ENCODE results near the gene YTHDF1.
"Not testable (repeated sequence)": the region's sequence is repeated elsewhere in the genome, so short reads cannot be mapped to it uniquely, and the experiment has no call there.

YTHDF1 gene

DNA sequence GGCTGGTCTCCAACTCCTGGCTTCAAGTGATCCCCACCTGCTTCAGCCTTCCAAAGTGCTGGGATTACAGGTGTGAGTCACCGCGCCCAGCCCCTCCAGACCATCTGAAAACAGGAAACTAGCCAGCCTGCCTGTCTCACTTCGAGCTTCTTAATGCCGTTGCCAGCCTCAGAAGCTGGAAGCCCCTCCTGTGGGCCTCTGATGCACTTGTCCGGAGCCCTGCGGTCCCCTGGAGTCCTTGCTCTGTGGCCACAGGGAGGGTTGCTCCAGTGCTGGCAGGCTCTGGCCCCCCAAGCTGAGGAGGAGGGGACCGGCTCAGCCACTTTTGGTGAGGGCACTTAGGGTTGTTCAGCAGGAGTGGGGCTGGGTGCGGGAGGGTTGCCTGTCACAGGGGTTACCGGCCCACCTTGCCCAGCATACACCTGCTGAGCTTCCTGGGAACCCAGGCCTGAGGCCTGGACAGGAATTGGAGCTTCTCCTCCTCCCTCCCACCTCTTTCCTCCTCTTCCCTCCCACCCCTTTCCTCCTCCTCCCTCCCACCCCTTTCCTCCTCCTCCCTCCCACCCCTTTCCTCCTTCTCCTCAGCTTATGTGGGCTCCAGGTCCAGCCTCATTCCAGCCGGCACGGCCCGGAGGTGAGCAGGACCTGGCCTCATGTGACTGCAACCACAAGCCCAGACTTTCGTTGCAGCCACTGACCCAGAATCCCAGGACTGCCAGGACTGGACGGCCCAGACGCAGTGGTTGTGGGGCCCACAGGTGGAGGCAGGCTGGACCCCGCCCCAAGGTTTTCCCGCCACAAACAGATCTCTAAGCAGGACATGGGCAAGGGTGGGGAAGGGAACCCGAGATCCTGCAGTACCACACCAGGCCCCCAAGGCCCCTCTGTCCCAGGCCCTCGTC, 10.4 kb upstream of the YTHDF1 start:
- no peak for DNase-seq

DNA sequence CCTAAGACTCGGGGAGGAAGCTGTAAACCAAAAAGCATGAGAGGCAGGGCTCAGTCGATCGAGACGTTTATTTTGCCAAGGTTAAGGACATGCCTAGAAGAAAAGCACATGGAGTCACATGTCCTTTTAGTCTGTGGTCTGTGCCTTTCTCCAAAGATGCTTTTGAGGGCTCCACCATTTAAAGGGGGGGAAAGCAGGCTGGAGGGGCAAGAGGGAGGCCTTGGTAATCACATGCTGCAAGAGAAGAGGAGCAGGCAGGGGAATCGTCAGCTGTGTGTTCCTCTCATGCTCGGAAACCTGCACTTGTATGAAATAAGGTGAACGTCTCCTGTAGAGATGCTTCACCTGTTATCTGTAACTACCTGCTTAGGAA, 9.1 kb upstream of the YTHDF1 start:
- no peak for DNase-seq

GRCh38 chr20:63224412-63225081, 8.6 kb upstream of the YTHDF1 start:
- DNase-seq, result no peak

DNA sequence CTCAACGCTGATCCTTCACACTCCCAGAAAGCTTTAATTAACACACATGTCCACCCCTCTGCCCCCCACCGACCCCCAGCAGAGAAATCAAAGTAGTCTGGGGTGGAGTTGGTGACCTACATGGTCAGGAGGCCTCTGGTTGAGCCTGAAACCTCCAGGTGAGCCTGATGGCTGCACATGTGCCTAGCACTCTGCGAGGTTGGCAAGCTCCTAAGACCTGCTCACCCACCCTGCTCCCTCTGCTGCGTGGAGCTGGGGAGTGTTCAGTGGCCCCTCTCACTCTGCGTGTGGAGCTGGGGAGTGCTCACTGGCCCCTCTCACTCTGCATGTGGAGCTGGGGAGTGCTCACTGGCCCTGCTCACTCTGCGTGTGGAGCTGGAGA, 7.9 kb upstream of the YTHDF1 start:
- DNase-seq, result no peak

DNA sequence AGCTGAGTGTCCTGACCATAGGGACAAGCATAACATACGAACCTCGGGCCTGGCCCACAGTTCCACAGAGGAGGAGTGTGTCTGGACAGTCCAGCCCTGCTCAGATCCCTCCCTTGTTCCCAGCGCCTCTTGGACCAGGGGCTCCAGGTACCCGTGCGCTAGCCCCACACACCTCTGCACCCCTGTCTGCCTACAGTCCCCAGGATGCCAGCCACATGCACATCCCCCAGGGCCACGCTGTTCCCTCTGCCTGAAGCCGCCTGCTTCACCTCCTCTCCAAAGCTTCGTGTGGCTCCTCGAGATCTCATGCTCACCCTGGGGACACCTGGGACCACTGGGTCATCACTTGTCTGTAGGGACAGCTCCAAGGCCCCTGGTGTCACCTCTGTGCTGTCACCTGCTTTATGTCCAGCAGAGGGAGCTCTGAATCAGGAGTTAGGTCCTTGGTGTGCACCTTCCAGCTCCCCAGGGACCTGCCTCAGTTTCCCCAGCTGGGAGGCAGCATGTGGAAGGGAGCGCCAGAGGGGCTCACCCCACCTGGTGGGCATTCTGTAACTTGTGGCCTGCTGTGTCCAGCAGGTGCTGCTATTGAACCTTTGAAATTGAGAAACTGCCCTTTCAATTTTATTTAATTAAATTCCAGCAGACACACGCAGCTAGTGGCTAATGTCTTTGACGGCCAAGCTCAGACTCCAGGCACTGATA, 7.3 kb upstream of the YTHDF1 start:
- DNase-seq, result peak in 2 of 5 donors; percentile 23 to 36

DNA sequence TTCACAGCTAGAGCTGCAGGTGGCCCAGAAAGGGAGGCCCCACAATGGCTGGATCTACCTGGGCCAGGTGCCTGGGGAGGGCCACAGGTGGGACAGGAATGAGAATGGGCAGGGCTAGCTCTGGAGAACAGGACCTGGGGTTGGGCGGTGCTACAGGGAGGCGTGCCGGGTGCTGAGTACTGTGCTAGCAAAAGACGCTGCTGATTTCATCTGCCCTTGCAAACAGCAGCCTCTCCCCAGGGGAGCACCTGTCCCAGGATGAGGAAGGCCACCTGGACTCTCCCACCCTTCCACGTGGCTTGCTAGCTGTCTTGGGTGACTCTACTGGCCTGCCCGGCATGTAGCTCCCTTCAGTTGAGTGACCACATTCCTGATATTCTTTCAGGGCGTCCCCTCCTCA, 6.6 kb upstream of the YTHDF1 start:
- DNase-seq, result no peak

DNA sequence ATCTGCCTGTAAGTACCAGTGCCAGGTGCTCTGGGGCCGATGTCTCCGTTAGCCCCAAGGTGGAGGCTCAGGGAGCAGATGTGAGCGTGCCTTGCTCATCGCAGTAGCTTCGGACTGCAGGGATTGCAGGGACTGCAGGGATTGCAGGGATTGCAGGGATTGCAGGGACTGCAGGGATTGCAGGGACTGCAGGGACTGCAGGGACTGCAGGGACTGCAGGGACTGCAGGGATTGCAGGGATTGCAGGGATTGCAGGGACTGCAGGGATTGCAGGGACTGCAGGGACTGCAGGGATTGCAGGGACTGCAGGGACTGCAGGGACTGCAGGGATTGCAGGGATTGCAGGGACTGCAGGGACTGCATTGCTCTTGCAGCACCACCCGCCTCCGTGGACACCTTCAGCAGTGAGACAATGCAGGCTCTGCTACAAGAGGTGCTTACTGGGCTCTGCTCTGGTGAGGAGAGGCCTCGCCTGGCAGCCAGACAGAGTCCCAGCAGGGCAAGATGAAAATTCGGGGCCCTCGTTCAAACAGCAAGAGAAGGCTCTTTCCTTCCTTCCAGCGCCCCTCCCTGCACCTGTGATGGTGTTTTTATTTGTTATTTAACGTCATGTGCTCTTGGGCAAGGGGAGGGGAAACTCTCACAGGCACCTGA, 5.6 kb upstream of the YTHDF1 start:
- not testable (repeated sequence) for DNase-seq

DNA sequence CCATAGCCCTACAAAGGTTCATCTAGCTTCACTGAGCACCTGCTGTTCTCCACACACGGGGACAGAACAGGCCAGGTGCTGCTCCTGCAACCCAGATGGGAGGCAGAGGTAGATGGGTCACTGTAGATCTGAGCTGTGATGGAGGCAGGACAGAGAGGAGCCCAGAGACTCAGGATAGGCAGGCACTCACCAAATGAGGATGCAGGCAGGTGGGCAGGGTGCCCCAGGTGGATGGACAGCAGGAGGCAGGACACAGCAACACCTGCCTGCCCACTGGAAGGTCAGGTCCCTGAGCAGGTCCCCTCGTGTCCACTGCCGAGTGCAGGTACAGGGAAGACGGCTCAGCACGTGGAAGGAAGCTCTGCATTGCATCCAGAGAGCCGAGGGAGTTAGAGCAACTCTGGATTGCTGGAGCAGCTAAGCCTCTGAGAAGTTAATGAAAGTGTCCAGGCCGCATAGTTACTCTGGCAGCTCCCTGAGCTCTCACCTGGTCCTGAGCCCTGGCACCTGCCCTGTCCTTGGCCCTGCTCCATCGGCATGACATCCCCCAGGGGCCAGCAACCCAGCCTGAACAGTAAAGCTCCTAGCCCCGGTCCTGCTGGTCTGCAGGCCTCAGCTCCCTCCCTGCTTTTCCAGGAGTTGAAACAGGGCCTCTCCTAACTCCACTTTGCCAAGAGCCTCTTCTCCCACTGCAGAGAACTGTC, 4.9 kb upstream of the YTHDF1 start:
- DNase-seq, result no peak

DNA sequence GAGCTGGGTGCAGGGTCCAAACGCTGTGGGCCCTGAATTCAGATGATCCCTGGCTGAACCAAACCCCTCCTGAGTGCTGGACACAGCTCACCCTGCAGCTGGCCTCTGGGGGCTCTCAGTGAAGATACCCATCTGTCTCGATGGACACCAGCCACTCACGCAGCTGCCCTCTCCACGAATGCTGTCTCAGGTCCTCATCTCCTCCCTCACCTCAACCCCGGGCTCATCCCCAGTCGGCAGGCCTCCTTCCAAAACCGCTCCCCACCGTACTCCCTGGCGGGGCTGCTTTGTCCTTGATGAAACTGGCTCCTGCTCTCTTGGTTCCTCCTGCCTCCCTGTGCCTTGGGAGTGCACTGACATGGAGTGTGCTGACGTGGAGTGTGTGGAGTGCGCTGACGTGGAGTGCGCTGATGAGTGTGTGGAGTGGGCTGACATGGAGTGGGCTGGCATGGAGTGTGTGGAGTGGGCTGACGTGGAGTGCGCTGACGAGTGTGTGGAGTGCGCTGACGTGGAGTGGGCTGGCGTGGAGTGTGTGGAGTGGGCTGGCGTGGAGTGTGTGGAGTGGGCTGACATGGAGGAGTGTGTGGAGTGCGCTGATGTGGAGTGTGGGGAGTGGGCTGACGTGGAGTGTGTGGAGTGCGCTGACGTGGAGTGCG, 4.1 kb upstream of the YTHDF1 start:
- no peak for DNase-seq

- no peak for DNase-seq
These were observed 3.5 kb upstream of the YTHDF1 start for GRCh38 chr20:63219447-63219821.

- DNase-seq, result no peak
These were observed 2.9 kb upstream of the YTHDF1 start for GRCh38 chr20:63218701-63219446.

- DNase-seq, result no peak
These were observed 1.8 kb upstream of the YTHDF1 start for GRCh38 chr20:63217706-63218105.

DNA sequence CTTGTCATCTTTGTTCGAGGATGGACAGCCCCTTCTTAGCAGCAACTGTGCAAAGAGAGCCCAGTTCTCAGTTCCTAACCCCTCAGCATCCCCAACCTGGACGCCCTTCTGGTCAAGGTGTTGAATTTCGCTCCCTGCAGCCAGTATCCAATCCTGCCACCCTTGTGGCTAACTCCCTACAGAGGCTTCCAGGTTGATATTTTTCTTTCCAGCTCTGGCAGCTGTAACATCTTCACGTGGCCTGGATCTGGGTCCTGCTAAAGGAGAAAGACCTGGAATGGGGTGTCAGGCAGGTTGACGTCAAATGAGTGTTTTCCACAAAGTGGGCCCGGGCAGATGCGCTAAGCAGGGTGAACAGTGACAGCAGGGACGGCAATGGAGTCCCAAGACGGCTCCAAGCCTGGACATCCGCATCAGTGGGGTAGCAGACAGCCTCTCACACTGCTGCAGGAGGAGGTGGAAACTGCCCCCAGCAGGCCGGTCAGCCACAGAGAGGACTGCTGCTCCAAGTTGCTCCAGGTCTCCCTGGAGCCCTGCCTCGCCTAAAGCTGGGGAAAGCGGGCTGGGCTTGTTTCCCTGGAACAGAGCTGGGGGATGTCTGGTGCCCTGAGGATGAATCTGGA, 1.0 kb upstream of the YTHDF1 start:
- no peak for DNase-seq

DNA sequence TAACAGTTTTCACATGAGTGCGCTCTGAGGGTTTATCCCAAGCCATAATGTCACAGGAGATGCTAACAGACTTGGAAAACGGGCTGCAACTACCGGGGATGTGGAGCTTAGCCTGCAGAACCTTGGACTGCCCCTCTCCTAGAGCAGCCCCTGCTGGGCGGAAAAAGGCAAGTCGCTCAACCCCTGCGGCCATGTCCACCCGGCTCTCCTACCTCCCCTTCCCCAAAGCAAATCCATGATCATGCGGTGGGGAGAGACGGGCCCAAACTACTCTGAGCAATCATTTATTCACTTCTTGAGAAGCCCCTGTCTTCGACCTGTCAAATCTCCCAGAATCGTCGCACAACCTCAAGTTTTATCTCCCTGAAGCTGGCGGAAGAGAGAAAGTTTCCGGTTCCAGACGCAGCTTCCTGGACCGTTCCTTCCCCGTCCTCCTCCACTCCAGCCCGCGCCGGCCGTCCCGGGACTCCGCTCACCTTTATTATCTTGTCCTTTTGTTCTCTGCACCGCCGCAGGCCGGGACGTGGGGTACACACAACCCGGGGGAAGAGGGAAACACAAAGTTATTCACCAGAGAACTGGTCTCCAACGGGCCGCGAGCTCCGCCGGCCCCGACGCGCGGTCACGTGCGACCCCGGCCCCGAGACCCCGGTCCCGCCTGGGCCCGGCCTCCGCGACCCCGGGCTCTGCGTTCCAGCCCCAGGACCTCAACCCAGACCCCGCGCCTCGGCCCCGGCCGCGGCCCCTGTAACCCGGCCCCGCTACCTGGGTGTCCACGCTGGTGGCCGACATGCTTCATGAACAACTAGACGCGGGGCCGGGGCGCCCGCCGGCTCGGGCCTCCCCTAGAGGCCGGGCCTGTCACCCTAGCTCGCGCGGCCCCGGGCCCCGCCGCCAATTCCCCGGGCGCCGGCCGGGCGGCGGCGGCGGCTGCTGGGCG, 560 bp downstream of the YTHDF1 start:
- DNase-seq, result peak in 1 of 5 donors; percentile 6

- no peak for DNase-seq
These were observed 1.4 kb downstream of the YTHDF1 start for GRCh38 chr20:63214514-63214913.

DNA sequence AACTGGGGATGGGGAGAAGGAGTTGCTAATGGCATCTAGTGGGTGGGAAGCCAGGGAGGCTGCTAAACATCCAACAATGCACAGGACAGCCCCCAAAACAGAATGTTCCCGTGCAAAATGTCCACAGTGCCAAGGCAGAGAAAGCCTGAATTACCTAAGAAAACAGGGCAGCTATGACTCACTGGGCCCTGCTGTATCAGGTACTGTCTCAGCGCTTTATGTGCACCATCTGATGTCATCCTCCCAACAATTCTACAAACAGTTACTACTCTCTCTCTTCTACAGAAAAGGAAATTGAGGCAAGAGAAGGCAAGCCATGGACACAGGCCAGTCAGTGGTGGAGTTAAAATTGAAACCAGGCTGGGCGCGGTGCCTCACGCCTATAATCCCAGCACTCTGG, 3.1 kb downstream of the YTHDF1 start:
- DNase-seq, result no peak

GRCh38 chr20:63212393-63212730, 3.6 kb downstream of the YTHDF1 start:
- no peak for DNase-seq

DNA sequence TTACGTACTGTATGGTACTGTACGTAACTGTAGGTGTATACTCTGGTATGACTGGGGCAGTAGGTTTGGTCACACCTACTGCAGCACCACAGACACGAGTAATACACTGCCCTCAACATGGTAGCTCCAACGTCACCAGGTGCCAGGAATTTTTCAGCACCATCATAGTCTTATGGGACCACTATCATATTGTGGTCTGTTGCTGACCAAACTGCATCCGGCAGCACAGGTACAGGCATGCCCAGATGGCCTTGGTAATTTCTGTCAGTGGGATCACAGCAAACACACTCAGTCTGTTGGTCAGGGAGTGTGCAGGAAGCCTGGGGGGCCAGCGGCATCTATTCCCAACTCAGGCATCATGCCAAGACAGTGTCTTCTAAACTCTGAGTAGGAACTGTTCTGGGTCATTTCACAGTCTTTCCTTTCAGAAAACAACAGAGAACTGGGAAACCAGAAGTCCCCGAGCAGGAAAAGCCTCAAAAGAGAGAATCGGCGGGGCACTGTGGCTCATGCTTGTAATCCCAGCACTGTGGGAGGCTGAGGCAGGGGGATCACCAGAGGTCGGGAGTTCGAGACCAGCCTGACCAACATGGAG, 5.8 kb downstream of the YTHDF1 start:
- no peak for DNase-seq

DNA sequence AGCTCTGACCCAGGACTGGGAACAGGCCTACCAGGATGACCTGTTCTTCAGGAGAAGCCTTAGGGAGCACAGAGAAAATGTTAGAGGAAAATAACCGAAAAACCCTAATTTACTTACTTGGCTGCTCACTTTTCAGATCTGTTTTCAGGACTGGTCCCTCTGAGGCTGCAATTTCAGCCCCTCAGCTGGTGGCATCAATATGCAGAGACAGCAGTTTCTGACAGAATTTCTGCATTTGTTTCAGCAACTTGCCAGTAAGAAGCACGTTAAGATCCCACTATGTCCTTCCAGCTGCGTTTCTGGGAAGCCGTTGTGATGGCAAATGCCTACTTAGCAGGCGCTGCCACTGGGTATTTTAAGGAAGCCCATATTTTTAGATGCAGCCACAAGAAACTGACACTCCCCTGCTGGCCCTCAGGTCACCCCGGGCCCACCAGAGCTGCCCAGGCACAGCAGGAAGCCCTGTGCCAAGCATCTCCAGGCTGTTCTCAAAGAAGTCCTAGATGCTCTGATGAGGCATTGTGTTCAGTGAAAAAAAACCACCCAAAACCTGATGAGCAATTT, 7.5 kb downstream of the YTHDF1 start:
- DNase-seq, result no peak
